Mesenchymal stem cell (in vitro differentiated cells and primary cell): ENCODE measurements around the gene PPP2R5E.

Experiments used
- DNase-seq: peaks from one replicate; pipeline ENCODE4 v3.0.0-alpha.2; 2013
- H2AFZ ChIP-seq: one replicate; pipeline ENCODE4 v1.6.1; 2013; ENCODE audit warnings: low read depth, mild to moderate bottlenecking, control low read depth, inconsistent platforms, low read length, moderate library complexity
- H2AK5ac ChIP-seq: 2 replicates; pipeline ENCODE4 v1.6.1; 2013; ENCODE audit warnings: low read length, moderate library complexity, mild to moderate bottlenecking, inconsistent platforms; ENCODE audit not compliant: severe bottlenecking
- H2BK120ac ChIP-seq: one replicate; pipeline ENCODE4 v1.6.1; 2013; ENCODE audit warnings: low read depth, mild to moderate bottlenecking, inconsistent platforms, low read length, moderate library complexity
- H2BK12ac ChIP-seq, 2 experiments: one replicate each; pipeline ENCODE4 v1.6.1; 2013; ENCODE audit warnings: inconsistent platforms in 2 of 2, low read length in 2 of 2, mild to moderate bottlenecking in 2 of 2, moderate library complexity in 2 of 2, control low read depth in 1 of 2
- H2BK15ac ChIP-seq: one replicate; pipeline ENCODE4 v1.6.1; 2013; ENCODE audit warnings: mild to moderate bottlenecking, low read depth, inconsistent platforms; ENCODE audit not compliant: poor library complexity, severe bottlenecking
- H2BK5ac ChIP-seq: 2 replicates; pipeline ENCODE4 v1.6.1; 2013; ENCODE audit warnings: low read depth, mild to moderate bottlenecking, low read length, control low read depth, inconsistent platforms; ENCODE audit not compliant: poor library complexity, severe bottlenecking
- H3K14ac ChIP-seq, 2 experiments: one replicate each; pipeline ENCODE4 v1.6.1; 2013; ENCODE audit warnings: inconsistent platforms in 2 of 2, low read length in 2 of 2, control low read depth in 1 of 2, mild to moderate bottlenecking in 1 of 2, moderate library complexity in 1 of 2
- H3K18ac ChIP-seq, 2 experiments: one replicate each; pipeline ENCODE4 v1.6.1; 2013; ENCODE audit warnings: inconsistent platforms in 2 of 2, low read length in 2 of 2, control low read depth in 1 of 2, low read depth in 1 of 2, mild to moderate bottlenecking in 1 of 2
- H3K23ac ChIP-seq, 2 experiments: one replicate each; pipeline ENCODE4 v1.6.1; 2013; ENCODE audit warnings: inconsistent platforms in 2 of 2, low read length in 2 of 2, mild to moderate bottlenecking in 2 of 2, moderate library complexity in 2 of 2, control low read depth in 1 of 2
- H3K27ac ChIP-seq: 2 replicates; pipeline ENCODE4 v1.5.1; 2013; ENCODE audit warnings: mild to moderate bottlenecking, moderate library complexity, low read length, control low read depth, inconsistent platforms; ENCODE audit not compliant: poor library complexity, severe bottlenecking
- H3K27me3 ChIP-seq, 2 experiments: 2 replicates each; pipeline versions ENCODE4 v1.6.1 to v1.7.0; 2013; ENCODE audit warnings: low read length in 2 of 2, mild to moderate bottlenecking in 2 of 2, moderate library complexity in 2 of 2, control low read depth in 1 of 2, inconsistent platforms in 1 of 2; ENCODE audit not compliant: control insufficient read depth in 1 of 2, insufficient read depth in 1 of 2
- H3K36me3 ChIP-seq, 2 experiments: 2 replicates each; pipeline versions ENCODE4 v1.6.1 to v1.7.0; 2013; ENCODE audit warnings: low read length in 2 of 2, control low read depth in 1 of 2, inconsistent platforms in 1 of 2, low read depth in 1 of 2, mild to moderate bottlenecking in 1 of 2; ENCODE audit not compliant: insufficient read depth in 2 of 2, control insufficient read depth in 1 of 2
- H3K4ac ChIP-seq, 2 experiments: one replicate each; pipeline ENCODE4 v1.6.1; 2013; ENCODE audit warnings: inconsistent platforms in 2 of 2, low read length in 2 of 2, mild to moderate bottlenecking in 2 of 2, moderate library complexity in 2 of 2, control low read depth in 1 of 2, low read depth in 1 of 2
- H3K4me1 ChIP-seq: 2 replicates; pipeline ENCODE4 v1.6.1; 2013; ENCODE audit warnings: low read depth, low read length, control low read depth; ENCODE audit not compliant: control insufficient read depth, insufficient read depth
- H3K4me2 ChIP-seq: 2 replicates; pipeline ENCODE4 v1.6.1; 2013; ENCODE audit warnings: low read length, mild to moderate bottlenecking, inconsistent platforms; ENCODE audit not compliant: poor library complexity, severe bottlenecking
- H3K4me3 ChIP-seq, 2 experiments: 2 replicates each; pipeline versions ENCODE4 v1.5.1 to v1.7.0; 2013; ENCODE audit warnings: low read length in 2 of 2, mild to moderate bottlenecking in 2 of 2, control low read depth in 1 of 2, low read depth in 1 of 2; ENCODE audit not compliant: insufficient read depth in 1 of 2
- H3K79me1 ChIP-seq: replicated peaks from 2 replicates; pipeline ENCODE4 v1.6.1; 2013; ENCODE audit warnings: mild to moderate bottlenecking, control low read depth, low read length, inconsistent platforms; ENCODE audit not compliant: poor library complexity, severe bottlenecking
- H3K9ac ChIP-seq: 2 replicates; pipeline ENCODE4 v1.7.0; 2013; ENCODE audit warnings: mild to moderate bottlenecking, low read length, moderate library complexity
- H3K9me3 ChIP-seq: 2 replicates; pipeline ENCODE4 v1.7.0; 2013; ENCODE audit warnings: mild to moderate bottlenecking, low read length; ENCODE audit not compliant: control insufficient read depth
- H4K8ac ChIP-seq: one replicate; pipeline ENCODE4 v1.6.1; 2013; ENCODE audit warnings: inconsistent platforms, mild to moderate bottlenecking, low read length, moderate library complexity
- H4K91ac ChIP-seq: one replicate; pipeline ENCODE4 v1.6.1; 2013; ENCODE audit warnings: mild to moderate bottlenecking, low read length, inconsistent platforms
- WGBS: methylation state at CpG from one replicate; pipeline ENCODE4 v1.1.7; 2013; ENCODE audit warnings: mixed read lengths; 5-methylcytosine and 5-hydroxymethylcytosine counted together

PPP2R5E gene

DNA sequence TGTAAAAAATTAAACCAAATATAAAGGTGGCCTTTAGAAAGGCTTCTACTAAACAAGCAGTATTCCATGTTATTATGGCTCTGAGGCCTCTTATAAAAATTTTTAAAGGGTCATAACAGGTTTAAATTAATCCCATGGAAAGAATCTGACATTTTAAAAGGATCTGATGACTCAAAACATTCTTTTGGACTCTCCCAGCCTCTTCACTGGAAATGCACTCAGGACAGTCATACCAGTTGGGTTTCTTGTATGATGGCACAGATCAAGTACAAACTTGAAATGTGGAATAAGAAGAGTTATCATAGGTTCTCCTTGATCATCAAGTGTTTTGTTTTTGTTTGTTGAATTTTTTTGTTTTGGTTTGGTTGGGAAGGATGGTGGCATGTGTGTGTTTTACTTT lies 50.8 kb downstream of the PPP2R5E start:
- H3K4me2 ChIP-seq, result no peak overlapping the region
- no peak overlapping the region for H3K23ac ChIP-seq
- H2BK5ac ChIP-seq, result no peak overlapping the region
- no peak overlapping the region for H2AK5ac ChIP-seq
- H3K36me3 ChIP-seq, result no peaks in the 10 kb centered on the region
- H2BK15ac ChIP-seq, result no peak overlapping the region
- DNase-seq, result peak; percentile 60
- no peak overlapping the region for H3K4me3 ChIP-seq
- H4K8ac ChIP-seq, result no peak overlapping the region
- no peak overlapping the region for H4K91ac ChIP-seq
- H3K79me1 ChIP-seq, result peaks cover 26% of the 10 kb centered on the region
- H3K27ac ChIP-seq, result no peak overlapping the region
- peak overlapping the region; percentile 39 for H3K9ac ChIP-seq
- no peak overlapping the region for H2BK120ac ChIP-seq
- H3K4me1 ChIP-seq, result peaks cover 3% of the 10 kb centered on the region
- no peak overlapping the region for H3K4ac ChIP-seq
- no peaks in the 10 kb centered on the region for H3K27me3 ChIP-seq
- H3K9me3 ChIP-seq, result no peaks in the 10 kb centered on the region
- H2AFZ ChIP-seq, result no peak overlapping the region
- no peak overlapping the region for H2BK12ac ChIP-seq
- no peak overlapping the region for H3K14ac ChIP-seq
- no peak overlapping the region for H3K18ac ChIP-seq

DNA sequence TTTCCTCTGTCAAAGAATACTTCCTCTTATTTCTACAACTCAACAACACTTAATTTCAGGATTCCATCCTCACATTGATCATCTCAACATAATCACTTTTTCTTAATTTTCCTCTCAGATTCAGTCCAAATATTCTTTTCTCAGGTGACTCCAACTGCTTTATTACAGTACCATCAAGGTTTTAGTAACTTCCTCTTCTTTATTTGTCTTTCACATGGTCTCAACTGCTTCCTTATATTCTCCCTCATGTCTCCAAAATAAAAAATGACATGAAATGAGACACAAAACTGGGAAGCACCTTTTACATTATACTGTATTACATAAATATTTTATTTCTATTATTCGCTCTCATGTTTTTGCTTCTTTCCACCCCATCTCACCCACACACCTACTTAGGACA lies 55.5 kb downstream of the PPP2R5E start:
- Histone ChIP-seq H3K23ac (no peak overlapping the region), H3K4me1 (no peaks in the 10 kb centered on the region), H4K91ac (no peak overlapping the region), H3K79me1 (peaks cover 22% of the 10 kb centered on the region), H2BK5ac (no peak overlapping the region), H3K14ac (no peak overlapping the region), H3K4ac (no peak overlapping the region), H3K18ac (no peak overlapping the region), H4K8ac (no peak overlapping the region), H3K27me3 (no peaks in the 10 kb centered on the region), H3K27ac (no peak overlapping the region), H2AK5ac (no peak overlapping the region), H3K4me2 (no peak overlapping the region), H3K9me3 (no peaks in the 10 kb centered on the region), H3K4me3 (no peak overlapping the region), H2AFZ (no peak overlapping the region), H3K9ac (no peak overlapping the region), H2BK12ac (no peak overlapping the region), H2BK120ac (no peak overlapping the region), H2BK15ac (no peak overlapping the region), H3K36me3 (no peaks in the 10 kb centered on the region)
- 100% methylated on average over 1 of the region's 1 CpG for WGBS
- DNase-seq, result no peak

DNA sequence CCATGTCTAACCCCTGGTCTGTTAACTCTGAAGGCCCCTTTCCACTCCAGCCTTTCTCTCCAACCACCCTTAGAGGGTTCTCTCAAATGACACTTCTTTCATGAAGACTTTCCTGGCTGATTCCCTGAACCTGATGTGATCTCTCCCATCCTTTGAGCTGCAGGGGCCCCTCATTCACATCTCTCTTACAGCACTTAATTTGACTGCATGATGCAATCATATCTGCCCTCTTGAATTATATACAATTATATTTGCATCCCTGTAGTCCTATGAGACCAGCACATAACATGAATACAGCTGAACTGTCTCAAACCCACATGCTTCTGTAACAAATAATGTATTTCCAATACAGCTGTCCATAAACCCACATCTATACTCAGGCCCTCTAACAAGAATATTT lies 56.4 kb downstream of the PPP2R5E start:
- no peak overlapping the region for H3K4me3 ChIP-seq
- no peak overlapping the region for H3K23ac ChIP-seq
- no peak overlapping the region for H2BK5ac ChIP-seq
- H3K9ac ChIP-seq, result no peak overlapping the region
- H2AFZ ChIP-seq, result no peak overlapping the region
- H2BK12ac ChIP-seq, result no peak overlapping the region
- H3K4me2 ChIP-seq, result no peak overlapping the region
- H3K27ac ChIP-seq, result no peak overlapping the region
- DNase-seq, result no peak
- H2BK120ac ChIP-seq, result no peak overlapping the region
- H4K91ac ChIP-seq, result no peak overlapping the region
- no peak overlapping the region for H2AK5ac ChIP-seq
- H3K14ac ChIP-seq, result no peak overlapping the region
- H3K9me3 ChIP-seq, result no peaks in the 10 kb centered on the region
- H2BK15ac ChIP-seq, result no peak overlapping the region
- H3K18ac ChIP-seq, result no peak overlapping the region
- no peaks in the 10 kb centered on the region for H3K27me3 ChIP-seq
- peaks cover 21% of the 10 kb centered on the region for H3K79me1 ChIP-seq
- H3K4ac ChIP-seq, result no peak overlapping the region
- peaks cover 1% of the 10 kb centered on the region for H3K4me1 ChIP-seq
- H4K8ac ChIP-seq, result no peak overlapping the region
- H3K36me3 ChIP-seq, result no peaks in the 10 kb centered on the region

DNA sequence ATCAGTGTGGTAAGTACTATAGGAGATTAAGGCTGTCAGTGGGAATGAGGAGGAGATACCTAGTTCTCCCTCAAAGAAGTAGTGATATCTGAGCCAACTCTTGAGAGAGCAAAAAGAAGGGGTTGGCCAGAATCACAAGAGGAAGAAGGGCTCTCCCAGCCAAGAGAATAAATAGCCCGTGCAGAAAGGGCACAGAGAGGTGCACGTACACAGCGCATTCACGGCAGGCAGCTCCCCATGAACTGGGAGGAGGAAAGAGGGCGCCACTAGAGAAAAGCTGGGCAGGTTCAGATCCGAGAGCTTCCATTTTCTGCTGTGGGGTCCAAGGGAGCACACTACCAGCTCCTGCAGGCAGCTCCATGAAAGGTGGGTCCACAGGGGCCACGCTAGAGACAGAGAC lies 59.9 kb downstream of the PPP2R5E start:
- H2AK5ac ChIP-seq, result no peak overlapping the region
- H3K27ac ChIP-seq, result no peak overlapping the region

More for the DNA sequence above, 59.9 kb downstream of the PPP2R5E start:
- Histone ChIP-seq H3K27me3 (no peaks in the 10 kb centered on the region), H2BK12ac (no peak overlapping the region), H3K4ac (peak overlapping the region in 1 of 2 experiments; percentile 11), H3K4me1 (peaks cover 1% of the 10 kb centered on the region), H4K91ac (no peak overlapping the region), H3K23ac (no peak overlapping the region), H3K9ac (no peak overlapping the region), H3K36me3 (no peaks in the 10 kb centered on the region), H3K4me2 (no peak overlapping the region), H2BK15ac (no peak overlapping the region), H2AFZ (no peak overlapping the region), H3K4me3 (no peak overlapping the region), H3K9me3 (no peaks in the 10 kb centered on the region), H3K18ac (no peak overlapping the region), H2BK120ac (no peak overlapping the region), H2BK5ac (no peak overlapping the region), H3K79me1 (peaks cover 27% of the 10 kb centered on the region), H4K8ac (no peak overlapping the region), H3K14ac (no peak overlapping the region)
- WGBS, result 95% methylated on average over 7 of the region's 7 CpGs
- DNase-seq, result no peak
